CD4-positive, alpha-beta T cell treated with Interleukin-6 for 4 hours (primary cell): ENCODE measurements around the gene TNKS2.
A peak's percentile ranks its signal among the peaks of the same experiment; 100 is the strongest.
"Not testable (repeated sequence)": the region's sequence is repeated elsewhere in the genome, so short reads cannot be mapped to it uniquely, and the experiment has no call there.

Experiments
- DNase-seq: peaks from one replicate; pipeline ENCODE4 v3.0.0-alpha.2; 2020; ENCODE audit warnings: mixed read lengths

TNKS2 gene

GRCh38 chr10:91879515-91880170 lies 81.4 kb downstream of the TNKS2 start:
- no peak for DNase-seq

- no peak for DNase-seq
Observed at GRCh38 chr10:91880310-91880709, 82.1 kb downstream of the TNKS2 start.

GRCh38 chr10:91883549-91884444 lies 85.6 kb downstream of the TNKS2 start:
- DNase-seq, result no peak

GRCh38 chr10:91884536-91884935 lies 86.3 kb downstream of the TNKS2 start:
- no peak for DNase-seq

- DNase-seq, result no peak
Observed at GRCh38 chr10:91885362-91886079, 87.3 kb downstream of the TNKS2 start.

- DNase-seq, result no peak
Observed at GRCh38 chr10:91886954-91887271, 88.7 kb downstream of the TNKS2 start.

- DNase-seq, result peak; percentile 37
Observed at GRCh38 chr10:91887272-91888076, 89.2 kb downstream of the TNKS2 start.

- DNase-seq, result no peak
Observed at GRCh38 chr10:91891125-91892001, 93.1 kb downstream of the TNKS2 start.

GRCh38 chr10:91893051-91893450 lies 94.8 kb downstream of the TNKS2 start:
- DNase-seq, result no peak

- not testable (repeated sequence) for DNase-seq
Observed at GRCh38 chr10:91894261-91894685, 96.0 kb downstream of the TNKS2 start.

GRCh38 chr10:91896212-91896756 lies 98.1 kb downstream of the TNKS2 start:
- no peak for DNase-seq

- DNase-seq, result no peak
Observed at GRCh38 chr10:91897421-91897820, 99.2 kb downstream of the TNKS2 start.

- DNase-seq, result peak; percentile 67
Observed at GRCh38 chr10:91901784-91902677, 103.8 kb downstream of the TNKS2 start.

GRCh38 chr10:91907033-91907594 lies 108.9 kb downstream of the TNKS2 start:
- DNase-seq, result no peak

- DNase-seq, result no peak
Observed at GRCh38 chr10:91907914-91908336, 109.7 kb downstream of the TNKS2 start.

- peak; percentile 75 for DNase-seq
Observed at GRCh38 chr10:91908337-91909116, 110.3 kb downstream of the TNKS2 start.

- DNase-seq, result peak; percentile 41
Observed at GRCh38 chr10:91909117-91909677, 111.0 kb downstream of the TNKS2 start, which contains the start of gene FGFBP3. FGFBP3 (minus strand) TSS chr10:91909486; CDS start chr10:91908969, 517 bp downstream.

- no peak for DNase-seq
Observed at GRCh38 chr10:91910467-91910866, 112.2 kb downstream of the TNKS2 start.
